HL-60 (cell line): ENCODE results near the gene EYS.

Experiments
- CTCF ChIP-seq: IDR thresholded peaks from one replicate; pipeline ENCODE4 v1.5.1; 2011; ENCODE audit warnings: low read length, control low read depth, inconsistent platforms; ENCODE audit not compliant: insufficient read depth
- POLR2AphosphoS5 ChIP-seq: IDR thresholded peaks from 2 replicates; pipeline ENCODE4 v1.6.1; 2012; ENCODE audit warnings: low read depth

GRCh38 chr6:64437996-64438395 is 1269.0 kb downstream of the EYS start:
- TF ChIP-seq CTCF = no peak
- TF ChIP-seq POLR2AphosphoS5 = no peak
